SK-N-SH (cell line): ENCODE data around the gene RPL29.
A peak's percentile ranks its signal among the peaks of the same experiment; 100 is the strongest.

Experiments used
- CTCF ChIP-seq: fragments of 200-600 bp; sonication (generic); IDR thresholded peaks from 2 replicates; pipeline ENCODE4 v1.6.1; 2017; ENCODE audit warnings: antibody characterized with exemption, mild to moderate bottlenecking, moderate library complexity
- EP300 ChIP-seq, 2 experiments: IDR thresholded peaks; 2 replicates each; pipeline versions ENCODE4 v1.4.0 to v1.6.1; 2012; ENCODE audit warnings: borderline replicate concordance in 1 of 2, low read depth in 1 of 2, low read length in 1 of 2
- EZH2phosphoT487 ChIP-seq: fragments of 200-600 bp; sonication (generic); IDR thresholded peaks from 2 replicates; pipeline ENCODE4 v1.6.1; 2017; ENCODE audit warnings: low read depth, mixed run types, mild to moderate bottlenecking, antibody characterized with exemption, moderate library complexity, borderline replicate concordance
- FOXM1 ChIP-seq: IDR thresholded peaks from 2 replicates; pipeline ENCODE4 v1.4.0; 2012; ENCODE audit warnings: low read depth, mild to moderate bottlenecking
- GABPA ChIP-seq: IDR thresholded peaks from 2 replicates; pipeline ENCODE4 v1.4.0; 2012; ENCODE audit warnings: low read depth, mild to moderate bottlenecking
- POLR2AphosphoS5 ChIP-seq: IDR thresholded peaks from 2 replicates; pipeline ENCODE4 v1.6.1; 2012; ENCODE audit warnings: low read depth, low read length
- RAD21 ChIP-seq: IDR thresholded peaks from 2 replicates; pipeline ENCODE4 v1.6.1; 2012; ENCODE audit warnings: mild to moderate bottlenecking, low read length
- RFX5 ChIP-seq: IDR thresholded peaks from 2 replicates; pipeline ENCODE4 v1.6.1; 2012; ENCODE audit warnings: mild to moderate bottlenecking, improper control_type of control experiment, low read length
- SMC3 ChIP-seq: IDR thresholded peaks from 2 replicates; pipeline ENCODE4 v1.6.1; 2012; ENCODE audit warnings: low read depth, low read length, improper control_type of control experiment

- TF ChIP-seq EP300 (IDR thresholded peaks at IDR 0.05; ENCODE audit: borderline replicate concordance in 1 of 2, low read depth in 1 of 2, low read length in 1 of 2) (peak in 1 of 2 experiments; percentile 28; a peak in 1 of 4 replicates), POLR2AphosphoS5 (no peak), RAD21 (no peak), FOXM1 (no peak), SMC3 (no peak), CTCF (no peak), EZH2phosphoT487 (no peak), RFX5 (no peak), GABPA (no peak)
Measured at GRCh38 chr3:52026041-52026440, 30.3 kb upstream of the RPL29 start.
